Upper lobe of left lung (tissue), 4 donors: Measurements from ENCODE around the gene ACTN1.

ENCODE experiments used
- CTCF ChIP-seq, 6 experiments: fragments of 450-650 bp in 4 of 6; fragments of 200-600 bp in 2 of 6; sonication (generic) in 2 of 6; IDR thresholded peaks; one replicate each; pipeline ENCODE4 v1.5.1; 2016 to 2019; ENCODE audit warnings: antibody characterized with exemption in 6 of 6
- POLR2A ChIP-seq, 4 donors: fragments of 450-650 bp; IDR thresholded peaks; one replicate each; pipeline ENCODE4 v1.5.1; 2016 to 2017; ENCODE audit warnings: antibody characterized with exemption in 4 of 4, mild to moderate bottlenecking in 2 of 4

DNA sequence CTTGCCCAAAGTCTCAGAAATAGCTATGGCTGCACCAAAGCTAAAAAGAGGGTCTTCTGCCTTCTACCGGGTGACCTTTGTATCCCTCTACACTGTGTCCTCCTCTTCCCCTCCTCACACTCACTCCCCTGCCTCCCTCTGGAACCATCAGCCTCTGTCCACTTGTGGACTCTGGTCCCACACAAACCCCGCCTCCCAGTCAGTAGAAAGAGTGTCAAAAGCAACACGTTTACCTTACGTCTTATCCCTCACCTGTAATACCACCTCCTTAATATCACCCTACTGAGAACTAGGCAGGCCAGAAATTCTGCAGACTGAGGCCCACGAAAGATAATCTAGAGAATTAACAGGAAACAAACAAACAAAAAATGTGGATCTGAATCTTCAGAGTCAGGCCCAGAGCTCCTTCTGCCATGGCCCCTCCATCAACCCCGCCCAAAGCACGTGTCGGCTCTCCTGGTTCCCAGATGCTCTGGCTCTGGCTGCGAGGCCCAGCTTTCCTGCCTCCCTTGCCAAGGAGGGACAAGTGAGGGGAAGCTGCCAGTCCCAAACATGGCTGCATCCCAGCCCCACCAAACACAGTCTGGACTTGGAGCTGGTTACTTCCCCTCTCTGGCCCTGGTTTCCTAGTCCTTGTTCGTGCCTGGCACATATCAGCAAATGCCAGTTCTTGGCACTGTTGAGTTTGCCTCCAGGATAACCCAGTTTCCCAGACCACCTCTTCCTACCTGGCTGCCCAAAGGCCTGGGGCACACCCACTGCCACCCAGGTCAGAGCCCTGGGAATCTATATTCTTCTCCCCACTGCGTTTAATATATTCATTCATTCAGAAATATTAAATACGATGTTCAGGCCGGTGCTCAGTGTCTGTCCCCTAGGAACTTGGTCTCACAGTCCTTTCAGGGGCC, 2.7 kb downstream of the ACTN1 start:
- TF ChIP-seq CTCF (IDR thresholded peaks at IDR 0.05): no peak
- TF ChIP-seq POLR2A (IDR thresholded peaks at IDR 0.05): no peak
